Liver (tissue), 9 donors: ENCODE results near the gene TNS3. TPM values are rescaled to one million over a fixed set of nuclear protein-coding genes. Genes with fewer than 3 reads are reported as not detected.

Source experiments
- DNase-seq: peaks from one replicate; pipeline ENCODE4 v3.0.0-alpha.2; 2017; ENCODE audit warnings: low spot score
- H3K27ac ChIP-seq, 2 donors: one replicate each; pipeline ENCODE4 v1.7.0; 2013; ENCODE audit warnings: inconsistent platforms in 2 of 2, low read length in 2 of 2, control low read depth in 1 of 2, low read depth in 1 of 2, mild to moderate bottlenecking in 1 of 2
- H3K27me3 ChIP-seq, 4 donors: one replicate each; pipeline versions ENCODE4 v1.6.1 to v1.7.0; 2013; ENCODE audit warnings: low read length in 3 of 4, inconsistent platforms in 1 of 4, mild to moderate bottlenecking in 1 of 4, moderate library complexity in 1 of 4; ENCODE audit not compliant: control insufficient read depth in 4 of 4, insufficient read depth in 4 of 4
- H3K36me3 ChIP-seq, 4 donors: one replicate each; pipeline versions ENCODE4 v1.6.1 to v1.7.0; 2013; ENCODE audit warnings: low read length in 3 of 4, mild to moderate bottlenecking in 3 of 4, low read depth in 1 of 4, moderate library complexity in 1 of 4; ENCODE audit not compliant: control insufficient read depth in 4 of 4, insufficient read depth in 3 of 4
- H3K4me1 ChIP-seq, 4 donors: one replicate each; pipeline versions ENCODE4 v1.6.1 to v1.7.0; 2013; ENCODE audit warnings: low read length in 3 of 4, mild to moderate bottlenecking in 3 of 4, moderate library complexity in 1 of 4; ENCODE audit not compliant: control insufficient read depth in 4 of 4, insufficient read depth in 4 of 4
- H3K4me3 ChIP-seq, 3 donors: one replicate each; pipeline versions ENCODE4 v1.6.1 to v1.7.0; 2013; ENCODE audit warnings: low read length in 3 of 3, control low read depth in 1 of 3, low read depth in 1 of 3, mild to moderate bottlenecking in 1 of 3
- H3K9ac ChIP-seq, 2 donors: one replicate each; pipeline ENCODE4 v1.7.0; 2013; ENCODE audit warnings: low read length in 2 of 2, mild to moderate bottlenecking in 2 of 2, moderate library complexity in 2 of 2, control low read depth in 1 of 2, low read depth in 1 of 2
- H3K9me3 ChIP-seq, 4 donors: one replicate each; pipeline versions ENCODE4 v1.6.1 to v1.7.0; 2013; ENCODE audit warnings: low read length in 3 of 4; ENCODE audit not compliant: control insufficient read depth in 4 of 4
- EGR1 ChIP-seq, 2 donors: IDR thresholded peaks; 2 replicates each; pipeline ENCODE4 v1.6.1; 2016 to 2018; ENCODE audit warnings: antibody characterized with exemption in 2 of 2, low read depth in 2 of 2
- FOXA1 ChIP-seq: IDR thresholded peaks from 2 replicates; pipeline ENCODE4 v1.6.1; 2016; ENCODE audit warnings: antibody characterized with exemption
- FOXA2 ChIP-seq: IDR thresholded peaks from 2 replicates; pipeline ENCODE4 v1.6.1; 2016; ENCODE audit warnings: antibody characterized with exemption
- GABPA ChIP-seq, 2 donors: IDR thresholded peaks in 1 of 2; conservative IDR thresholded peaks in 1 of 2; 2 replicates each; pipeline ENCODE4 v1.6.1; 2016; ENCODE audit warnings: antibody characterized with exemption in 2 of 2, mild to moderate bottlenecking in 1 of 2, moderate library complexity in 1 of 2
- HNF4G ChIP-seq: IDR thresholded peaks from 2 replicates; pipeline ENCODE4 v1.6.1; 2016; ENCODE audit warnings: antibody characterized with exemption
- JUND ChIP-seq, 2 donors: IDR thresholded peaks; 2 replicates each; pipeline ENCODE4 v1.6.1; 2016; ENCODE audit warnings: antibody characterized with exemption in 2 of 2
- NR2F2 ChIP-seq: IDR thresholded peaks from 2 replicates; pipeline ENCODE4 v1.6.1; 2016; ENCODE audit warnings: antibody characterized with exemption
- RAD21 ChIP-seq, 2 donors: IDR thresholded peaks; 2 replicates each; pipeline ENCODE4 v1.6.1; 2016; ENCODE audit warnings: antibody characterized with exemption in 2 of 2, mild to moderate bottlenecking in 2 of 2
- RXRA ChIP-seq, 2 donors: IDR thresholded peaks; 2 replicates each; pipeline ENCODE4 v1.6.1; 2017 to 2018; ENCODE audit warnings: antibody characterized with exemption in 2 of 2, mild to moderate bottlenecking in 1 of 2
- SP1 ChIP-seq: IDR thresholded peaks from 2 replicates; pipeline ENCODE4 v1.6.1; 2018; ENCODE audit warnings: antibody characterized with exemption, mild to moderate bottlenecking
- TAF1 ChIP-seq: conservative IDR thresholded peaks from 2 replicates; pipeline ENCODE4 v1.6.1; 2016; ENCODE audit warnings: antibody characterized with exemption, mild to moderate bottlenecking
- YY1 ChIP-seq: IDR thresholded peaks from 2 replicates; pipeline ENCODE4 v1.6.1; 2016; ENCODE audit warnings: antibody characterized with exemption, mild to moderate bottlenecking
- WGBS: extraction: QIAGEN DNeasy Blood & Tissue Kit; methylation state at CpG from one replicate; pipeline ENCODE4 v1.1.7; 2013; 5-methylcytosine and 5-hydroxymethylcytosine counted together
- polyA plus RNA-seq, 2 donors: library from polyadenylated mRNA; stranded (reverse) in 1 of 2; unstranded in 1 of 2; fragments of 200-250 nt in 1 of 2; fragments of >200 nt in 1 of 2; fragmentation: Nextera tagmentation in 1 of 2; extraction: Ambion mirVana in 1 of 2; gene quantifications; one replicate each; pipeline versions ENCODE4 v1.2.1 to v1.2.3, GENCODE V29; 2013 to 2015
- total RNA-seq, 2 donors: library from RNA; depleted of rRNA; stranded (reverse); fragments of >200 nt; gene quantifications; one replicate each; pipeline ENCODE4 v1.2.3, GENCODE V29; 2014
- TF ChIP-seq, protein P1 (sequence below): fragments of 150-350 bp; IDR thresholded peaks from 2 replicates; pipeline ENCODE4 v1.5.1; 2017; ENCODE audit warnings: improper control_type of control experiment, low read depth, low read length; ENCODE audit not compliant: missing input control
- TF ChIP-seq, protein P2 (sequence below): IDR thresholded peaks from 2 replicates; pipeline ENCODE4 v1.6.1; 2016; ENCODE audit warnings: antibody characterized with exemption
- TF ChIP-seq, protein P3 (sequence below): IDR thresholded peaks from 2 replicates; pipeline ENCODE4 v1.6.1; 2016; ENCODE audit warnings: antibody characterized with exemption
- TF ChIP-seq, protein P4 (sequence below): IDR thresholded peaks from 2 replicates; pipeline ENCODE4 v1.6.1; 2016; ENCODE audit warnings: antibody characterized with exemption, mild to moderate bottlenecking
- TF ChIP-seq, protein P5 (sequence below): IDR thresholded peaks from 2 replicates; pipeline ENCODE4 v1.6.1; 2016; ENCODE audit warnings: antibody characterized with exemption
- donor health status: healthy.
- donor health status: healthy.
- donor health status: healthy.
- donor health status: healthy.
- donor health status: healthy.

TNS3 gene
- total and polyA plus RNA-seq, 4 donors: 16.8 to 100 (median 29.5) TPM

DNA sequence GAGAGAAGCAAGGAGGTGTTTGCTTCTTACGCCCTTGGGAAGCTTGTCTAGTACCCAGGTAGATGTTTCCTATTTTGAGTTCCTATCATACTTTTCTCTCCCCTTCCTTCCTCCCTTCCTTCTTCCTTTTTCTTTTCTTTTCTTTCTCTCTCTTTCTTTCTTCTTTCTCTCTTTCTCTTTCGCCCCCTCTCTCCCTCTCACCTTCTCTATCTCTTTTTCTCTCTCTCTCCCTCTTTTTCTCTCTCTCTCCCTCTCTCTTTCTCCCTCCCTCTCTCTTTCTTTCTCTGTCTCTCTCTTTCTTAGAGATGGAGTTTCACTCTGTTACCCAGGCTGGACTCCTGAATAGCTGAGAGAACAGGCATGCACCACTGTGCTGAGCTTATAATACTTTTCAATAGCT, 322.2 kb downstream of the TNS3 start:
- no peaks in the 10 kb centered on the region for H3K9me3 ChIP-seq
- no peaks in the 10 kb centered on the region for H3K36me3 ChIP-seq
- no peaks in the 10 kb centered on the region for H3K27me3 ChIP-seq
- peaks cover 0 to 3% (median 2%) of the 10 kb centered on the region in 4 donors for H3K4me1 ChIP-seq
- TF ChIP-seq EGR1 (IDR thresholded peaks at IDR 0.05; ENCODE audit: low read depth in 2 of 2) (no peak), YY1 (no peak)
- 94% methylated on average over 2 of the region's 2 CpGs for WGBS
- no peak overlapping the region for H3K4me3 ChIP-seq
- no peak for DNase-seq
- no peak overlapping the region for H3K27ac ChIP-seq
- no peak overlapping the region for H3K9ac ChIP-seq

DNA sequence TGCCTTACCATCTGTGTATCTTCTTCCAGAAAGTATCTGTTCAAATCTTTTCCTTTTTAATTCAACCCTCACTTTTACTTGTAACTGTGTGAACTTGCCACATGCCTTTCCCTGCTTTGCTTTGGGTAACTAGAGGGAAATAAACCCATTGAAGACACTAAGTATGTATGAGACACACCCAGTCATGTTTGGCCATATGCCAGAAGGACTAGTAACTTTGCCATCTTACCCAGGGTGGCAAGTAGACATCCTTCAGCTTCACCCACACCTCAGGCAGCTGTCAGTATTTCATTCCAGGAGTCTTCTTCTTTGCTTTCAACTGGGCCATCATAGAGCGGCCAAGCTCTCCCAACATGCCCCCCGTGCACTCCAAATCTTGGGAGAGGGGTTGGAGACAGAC, 323.1 kb downstream of the TNS3 start:
- Histone ChIP-seq H3K9me3 (no peaks in the 10 kb centered on the region), H3K4me1 (peaks cover 0 to 7% (median 6%) of the 10 kb centered on the region in 4 donors), H3K4me3 (no peak overlapping the region), H3K27me3 (no peaks in the 10 kb centered on the region), H3K27ac (no peak overlapping the region), H3K36me3 (no peaks in the 10 kb centered on the region), H3K9ac (no peak overlapping the region)
- TF ChIP-seq, protein P1, sequence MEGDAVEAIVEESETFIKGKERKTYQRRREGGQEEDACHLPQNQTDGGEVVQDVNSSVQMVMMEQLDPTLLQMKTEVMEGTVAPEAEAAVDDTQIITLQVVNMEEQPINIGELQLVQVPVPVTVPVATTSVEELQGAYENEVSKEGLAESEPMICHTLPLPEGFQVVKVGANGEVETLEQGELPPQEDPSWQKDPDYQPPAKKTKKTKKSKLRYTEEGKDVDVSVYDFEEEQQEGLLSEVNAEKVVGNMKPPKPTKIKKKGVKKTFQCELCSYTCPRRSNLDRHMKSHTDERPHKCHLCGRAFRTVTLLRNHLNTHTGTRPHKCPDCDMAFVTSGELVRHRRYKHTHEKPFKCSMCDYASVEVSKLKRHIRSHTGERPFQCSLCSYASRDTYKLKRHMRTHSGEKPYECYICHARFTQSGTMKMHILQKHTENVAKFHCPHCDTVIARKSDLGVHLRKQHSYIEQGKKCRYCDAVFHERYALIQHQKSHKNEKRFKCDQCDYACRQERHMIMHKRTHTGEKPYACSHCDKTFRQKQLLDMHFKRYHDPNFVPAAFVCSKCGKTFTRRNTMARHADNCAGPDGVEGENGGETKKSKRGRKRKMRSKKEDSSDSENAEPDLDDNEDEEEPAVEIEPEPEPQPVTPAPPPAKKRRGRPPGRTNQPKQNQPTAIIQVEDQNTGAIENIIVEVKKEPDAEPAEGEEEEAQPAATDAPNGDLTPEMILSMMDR: no peak
- TF ChIP-seq RXRA (IDR thresholded peaks at IDR 0.05): no peak
- TF ChIP-seq HNF4G: no peak
- WGBS: 96% methylated on average over 2 of the region's 2 CpGs
- DNase-seq: no peak

DNA sequence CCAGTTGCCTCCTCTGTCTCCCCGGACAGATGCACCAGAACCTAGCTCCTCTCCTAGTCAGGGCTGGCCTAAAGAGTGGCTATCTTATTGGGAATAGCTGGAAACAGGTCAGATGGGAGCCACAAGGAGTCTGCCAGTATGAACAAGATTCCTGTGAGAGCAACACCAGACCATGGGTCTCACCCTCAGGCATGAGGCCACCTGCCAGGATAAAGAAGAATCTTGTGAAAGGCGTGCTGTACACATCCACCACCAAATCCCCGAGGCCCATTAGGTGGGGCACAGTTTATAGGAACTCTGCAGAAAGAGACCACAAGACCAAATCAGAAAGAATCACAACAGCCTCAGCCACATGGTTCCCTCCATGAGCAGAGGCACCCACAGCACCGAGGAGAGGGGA, 325.9 kb downstream of the TNS3 start:
- Histone ChIP-seq H3K4me3 (no peak overlapping the region), H3K27me3 (no peaks in the 10 kb centered on the region), H3K9me3 (no peaks in the 10 kb centered on the region), H3K36me3 (no peaks in the 10 kb centered on the region), H3K9ac (no peak overlapping the region), H3K4me1 (peaks cover 0 to 12% (median 9%) of the 10 kb centered on the region in 4 donors), H3K27ac (no peak overlapping the region)
- no peak for TF ChIP-seq GABPA (IDR thresholded peaks at IDR 0.05 in 1 of 2, conservative IDR thresholded peaks at IDR 0.05 in 1 of 2)
- TF ChIP-seq, protein P2, sequence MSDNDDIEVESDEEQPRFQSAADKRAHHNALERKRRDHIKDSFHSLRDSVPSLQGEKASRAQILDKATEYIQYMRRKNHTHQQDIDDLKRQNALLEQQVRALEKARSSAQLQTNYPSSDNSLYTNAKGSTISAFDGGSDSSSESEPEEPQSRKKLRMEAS: no peak
- TF ChIP-seq SP1: no peak
- no peak for TF ChIP-seq RAD21 (IDR thresholded peaks at IDR 0.05)
- TF ChIP-seq FOXA1: no peak
- TF ChIP-seq EGR1 (IDR thresholded peaks at IDR 0.05; ENCODE audit: low read depth in 2 of 2): no peak
- TF ChIP-seq NR2F2: no peak
- TF ChIP-seq HNF4G: no peak
- no peak for TF ChIP-seq FOXA2
- TF ChIP-seq YY1: no peak
- TF ChIP-seq, protein P3, sequence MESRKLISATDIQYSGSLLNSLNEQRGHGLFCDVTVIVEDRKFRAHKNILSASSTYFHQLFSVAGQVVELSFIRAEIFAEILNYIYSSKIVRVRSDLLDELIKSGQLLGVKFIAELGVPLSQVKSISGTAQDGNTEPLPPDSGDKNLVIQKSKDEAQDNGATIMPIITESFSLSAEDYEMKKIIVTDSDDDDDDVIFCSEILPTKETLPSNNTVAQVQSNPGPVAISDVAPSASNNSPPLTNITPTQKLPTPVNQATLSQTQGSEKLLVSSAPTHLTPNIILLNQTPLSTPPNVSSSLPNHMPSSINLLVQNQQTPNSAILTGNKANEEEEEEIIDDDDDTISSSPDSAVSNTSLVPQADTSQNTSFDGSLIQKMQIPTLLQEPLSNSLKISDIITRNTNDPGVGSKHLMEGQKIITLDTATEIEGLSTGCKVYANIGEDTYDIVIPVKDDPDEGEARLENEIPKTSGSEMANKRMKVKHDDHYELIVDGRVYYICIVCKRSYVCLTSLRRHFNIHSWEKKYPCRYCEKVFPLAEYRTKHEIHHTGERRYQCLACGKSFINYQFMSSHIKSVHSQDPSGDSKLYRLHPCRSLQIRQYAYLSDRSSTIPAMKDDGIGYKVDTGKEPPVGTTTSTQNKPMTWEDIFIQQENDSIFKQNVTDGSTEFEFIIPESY: no peak
- no peak for TF ChIP-seq JUND (IDR thresholded peaks at IDR 0.05)
- no peak for TF ChIP-seq TAF1
- TF ChIP-seq, protein P4, sequence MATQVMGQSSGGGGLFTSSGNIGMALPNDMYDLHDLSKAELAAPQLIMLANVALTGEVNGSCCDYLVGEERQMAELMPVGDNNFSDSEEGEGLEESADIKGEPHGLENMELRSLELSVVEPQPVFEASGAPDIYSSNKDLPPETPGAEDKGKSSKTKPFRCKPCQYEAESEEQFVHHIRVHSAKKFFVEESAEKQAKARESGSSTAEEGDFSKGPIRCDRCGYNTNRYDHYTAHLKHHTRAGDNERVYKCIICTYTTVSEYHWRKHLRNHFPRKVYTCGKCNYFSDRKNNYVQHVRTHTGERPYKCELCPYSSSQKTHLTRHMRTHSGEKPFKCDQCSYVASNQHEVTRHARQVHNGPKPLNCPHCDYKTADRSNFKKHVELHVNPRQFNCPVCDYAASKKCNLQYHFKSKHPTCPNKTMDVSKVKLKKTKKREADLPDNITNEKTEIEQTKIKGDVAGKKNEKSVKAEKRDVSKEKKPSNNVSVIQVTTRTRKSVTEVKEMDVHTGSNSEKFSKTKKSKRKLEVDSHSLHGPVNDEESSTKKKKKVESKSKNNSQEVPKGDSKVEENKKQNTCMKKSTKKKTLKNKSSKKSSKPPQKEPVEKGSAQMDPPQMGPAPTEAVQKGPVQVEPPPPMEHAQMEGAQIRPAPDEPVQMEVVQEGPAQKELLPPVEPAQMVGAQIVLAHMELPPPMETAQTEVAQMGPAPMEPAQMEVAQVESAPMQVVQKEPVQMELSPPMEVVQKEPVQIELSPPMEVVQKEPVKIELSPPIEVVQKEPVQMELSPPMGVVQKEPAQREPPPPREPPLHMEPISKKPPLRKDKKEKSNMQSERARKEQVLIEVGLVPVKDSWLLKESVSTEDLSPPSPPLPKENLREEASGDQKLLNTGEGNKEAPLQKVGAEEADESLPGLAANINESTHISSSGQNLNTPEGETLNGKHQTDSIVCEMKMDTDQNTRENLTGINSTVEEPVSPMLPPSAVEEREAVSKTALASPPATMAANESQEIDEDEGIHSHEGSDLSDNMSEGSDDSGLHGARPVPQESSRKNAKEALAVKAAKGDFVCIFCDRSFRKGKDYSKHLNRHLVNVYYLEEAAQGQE: no peak
- TF ChIP-seq, protein P1: no peak
- TF ChIP-seq, protein P5, sequence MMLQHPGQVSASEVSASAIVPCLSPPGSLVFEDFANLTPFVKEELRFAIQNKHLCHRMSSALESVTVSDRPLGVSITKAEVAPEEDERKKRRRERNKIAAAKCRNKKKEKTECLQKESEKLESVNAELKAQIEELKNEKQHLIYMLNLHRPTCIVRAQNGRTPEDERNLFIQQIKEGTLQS: no peak
- DNase-seq: no peak
- WGBS: 84% methylated on average over 4 of the region's 4 CpGs
